Measurements from ENCODE around the gene SLC18B1. TPM values are rescaled to one million over a fixed set of nuclear protein-coding genes. Genes with fewer than 3 reads are reported as not detected.

Gene SLC18B1
- polyA plus RNA-seq, 1 of the 3 experiments (the other 2 are of a cell fraction), result 1.2 TPM

DNA sequence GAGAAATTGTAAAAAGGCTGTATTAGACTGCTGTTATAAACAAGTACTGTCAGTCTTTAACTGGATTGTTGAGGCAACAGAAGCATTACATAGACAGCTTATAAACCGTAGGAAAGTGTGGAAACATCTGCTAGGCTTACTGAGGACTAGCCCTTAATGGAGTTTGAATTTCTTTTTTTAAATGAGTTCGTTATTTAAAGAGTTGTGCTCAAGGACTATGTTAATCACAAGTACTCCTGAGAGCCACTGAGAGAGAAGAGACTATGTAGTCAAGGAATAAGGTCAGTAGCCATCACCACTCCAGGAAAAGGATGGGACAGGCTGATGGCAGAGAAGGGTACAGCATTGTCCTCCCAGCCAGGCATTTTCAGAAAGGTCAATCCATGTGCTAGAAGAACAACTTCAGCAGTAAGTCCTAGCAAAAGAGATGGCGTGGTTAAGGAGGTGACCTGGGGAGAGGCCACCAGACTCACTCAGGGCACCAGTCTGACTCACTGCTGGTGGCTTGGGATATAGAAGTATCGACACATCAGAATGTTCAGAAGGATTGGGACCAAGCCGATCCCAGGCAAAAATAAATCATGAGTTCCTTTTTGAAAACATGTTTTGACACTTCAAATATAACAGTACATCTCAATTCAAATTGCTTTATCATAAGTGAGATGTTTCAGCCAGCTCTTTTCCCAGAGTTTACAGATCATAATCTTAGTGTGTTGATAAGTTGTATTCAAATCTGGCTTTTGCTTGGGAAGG is 22.4 kb upstream of the SLC18B1 start (continued):
- TF ChIP-seq FOXJ3 (CRISPR knock-in tag; IDR thresholded peaks at IDR 0.05) (no peak), RAD21 (IDR thresholded peaks at IDR 0.05; ENCODE audit: low read length) (no peak), EP300 (IDR thresholded peaks at IDR 0.05; ENCODE audit: borderline replicate concordance in 1 of 2, low read depth in 1 of 2, low read length in 1 of 2) (no peak), EZH2phosphoT487 (IDR thresholded peaks at IDR 0.05; ENCODE audit: borderline replicate concordance, low read depth) (no peak)
- TF ChIP-seq, protein P1, sequence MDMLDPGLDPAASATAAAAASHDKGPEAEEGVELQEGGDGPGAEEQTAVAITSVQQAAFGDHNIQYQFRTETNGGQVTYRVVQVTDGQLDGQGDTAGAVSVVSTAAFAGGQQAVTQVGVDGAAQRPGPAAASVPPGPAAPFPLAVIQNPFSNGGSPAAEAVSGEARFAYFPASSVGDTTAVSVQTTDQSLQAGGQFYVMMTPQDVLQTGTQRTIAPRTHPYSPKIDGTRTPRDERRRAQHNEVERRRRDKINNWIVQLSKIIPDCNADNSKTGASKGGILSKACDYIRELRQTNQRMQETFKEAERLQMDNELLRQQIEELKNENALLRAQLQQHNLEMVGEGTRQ (IDR thresholded peaks at IDR 0.05; ENCODE audit: borderline replicate concordance, low read depth, low read length), result no peak

DNA sequence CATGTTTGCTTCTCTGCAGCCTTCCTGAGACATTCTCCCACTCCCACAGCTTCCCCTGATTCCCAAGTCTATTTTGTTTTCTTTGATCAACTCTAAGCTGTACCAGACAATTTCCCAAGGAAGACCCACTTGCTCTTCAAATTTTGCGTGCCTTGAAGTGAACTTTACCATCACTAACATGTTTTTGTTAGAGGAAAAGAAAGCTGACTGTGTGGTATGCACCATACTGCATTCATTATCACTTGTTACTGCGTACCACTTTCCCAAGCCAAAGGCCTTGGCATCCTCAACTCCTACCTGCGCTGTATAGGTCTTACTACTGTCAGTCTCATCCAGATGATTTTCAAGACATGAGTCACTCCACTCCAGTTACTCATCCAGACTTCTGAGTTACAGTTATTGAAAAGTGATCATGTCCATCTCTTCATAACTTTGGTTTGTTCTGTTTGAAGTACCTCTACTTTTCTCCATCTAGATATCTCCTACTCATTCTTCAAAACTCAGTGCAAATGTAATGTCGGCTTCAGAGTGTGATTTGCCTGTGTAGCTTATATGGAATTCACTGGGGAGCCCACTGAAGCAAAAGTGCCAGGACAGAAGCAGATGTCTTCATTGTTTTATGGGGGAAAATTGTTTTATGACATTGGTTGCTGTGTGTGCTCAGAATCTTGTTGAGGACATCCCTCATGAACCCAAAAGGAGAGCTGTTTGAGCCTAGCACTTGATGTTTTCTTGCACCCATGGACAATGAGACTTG is 21.1 kb upstream of the SLC18B1 start:
- Histone ChIP-seq H3K9me3 (no peaks in the 10 kb centered on the region), H3F3A (replicated peaks; ENCODE audit: insufficient read depth) (peaks cover 61% of the 10 kb centered on the region), H3K9ac (no peak overlapping the region), H3K79me2 (ENCODE audit: insufficient read depth) (peaks cover 30% of the 10 kb centered on the region), H4K20me1 (ENCODE audit: insufficient read depth) (peaks cover 51% of the 10 kb centered on the region), H3K4me1 (ENCODE audit: control insufficient read depth in 1 of 2, insufficient read depth in 2 of 2, low read depth in 1 of 2, low read length in 1 of 2) (peaks cover 4 to 15% of the 10 kb centered on the region in 2 experiments; a peak in 2 of 4 replicates), H3K9me2 (no peaks in the 10 kb centered on the region), H3K27ac (ENCODE audit: low read depth in 2 of 2, low read length in 1 of 2) (peak overlapping the region in 1 of 2 experiments; percentile 21; a peak in 1 of 4 replicates), H3K36me3 (replicated peaks in 1 of 2; ENCODE audit: control insufficient read depth in 1 of 2, insufficient read depth in 2 of 2, low read length in 1 of 2) (peaks cover 35 to 39% of the 10 kb centered on the region in 2 experiments), H3K4me3 (ENCODE audit: low read depth in 2 of 2, low read length in 1 of 2) (no peak overlapping the region), H2AFZ (ENCODE audit: low read depth) (no peak overlapping the region), H3K27me3 (ENCODE audit: insufficient read depth) (no peaks in the 10 kb centered on the region), H3K4me2 (no peak overlapping the region)
- POLR2A ChIA-PET, result no interaction called here
- CTCF ChIA-PET, result interaction anchor here (1.1 to 1.2 kb wide), 2 partner anchors 10 to 21 kb away, joined by 5 to 7 read pairs; partner anchors contain the start of gene SLC18B1
- TF ChIP-seq YY1 (IDR thresholded peaks at IDR 0.05; ENCODE audit: low read depth), result no peak
- TF ChIP-seq, protein P2, sequence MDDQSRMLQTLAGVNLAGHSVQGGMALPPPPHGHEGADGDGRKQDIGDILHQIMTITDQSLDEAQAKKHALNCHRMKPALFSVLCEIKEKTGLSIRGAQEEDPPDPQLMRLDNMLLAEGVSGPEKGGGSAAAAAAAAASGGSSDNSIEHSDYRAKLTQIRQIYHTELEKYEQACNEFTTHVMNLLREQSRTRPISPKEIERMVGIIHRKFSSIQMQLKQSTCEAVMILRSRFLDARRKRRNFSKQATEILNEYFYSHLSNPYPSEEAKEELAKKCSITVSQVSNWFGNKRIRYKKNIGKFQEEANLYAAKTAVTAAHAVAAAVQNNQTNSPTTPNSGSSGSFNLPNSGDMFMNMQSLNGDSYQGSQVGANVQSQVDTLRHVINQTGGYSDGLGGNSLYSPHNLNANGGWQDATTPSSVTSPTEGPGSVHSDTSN (IDR thresholded peaks at IDR 0.05), result 0 out of 2 replicates have a peak, but pooled peaks have one; percentile 4
- TF ChIP-seq FOSL2 (IDR thresholded peaks at IDR 0.05; ENCODE audit: borderline replicate concordance, low read depth), result peak; percentile 20; the same call in 1 of the 2 replicates
- no peak for TF ChIP-seq GABPA (IDR thresholded peaks at IDR 0.05; ENCODE audit: low read depth)
- no peak for TF ChIP-seq JUND (IDR thresholded peaks at IDR 0.05)
- peak; percentile 56; the same call in 1 of the 2 replicates for TF ChIP-seq POLR2AphosphoS5 (IDR thresholded peaks at IDR 0.05; ENCODE audit: low read depth, low read length)
- no peak for TF ChIP-seq MXI1 (IDR thresholded peaks at IDR 0.05; ENCODE audit: low read depth, low read length)
- TF ChIP-seq NRF1 (IDR thresholded peaks at IDR 0.05; ENCODE audit: low read depth, low read length), result no peak
- 97% methylated on average over 4 of the region's 4 CpGs for WGBS (ENCODE audit: low lambda C conversion rate)
- no peak for DNase-seq

Data from SK-N-SH (cell line).